Umbilical cord (tissue), 2 donors: ENCODE measurements around the gene MICU2. TPM values are rescaled to one million over a fixed set of nuclear protein-coding genes. Genes with fewer than 3 reads are reported as not detected.

ENCODE experiments used
- DNase-seq: peaks from one replicate; pipeline ENCODE4 v3.0.0-alpha.2; 2015; ENCODE audit warnings: low spot score
- total RNA-seq: library from RNA; depleted of rRNA; stranded (reverse); fragments of >200 nt; gene quantifications from one replicate; pipeline ENCODE4 v1.2.3, GENCODE V29; 2014; ENCODE audit warnings: low replicate concordance; ENCODE audit not compliant: insufficient read depth

Gene MICU2
- total RNA-seq, 1 donor from 2014 or later, result 95.3 TPM

DNA sequence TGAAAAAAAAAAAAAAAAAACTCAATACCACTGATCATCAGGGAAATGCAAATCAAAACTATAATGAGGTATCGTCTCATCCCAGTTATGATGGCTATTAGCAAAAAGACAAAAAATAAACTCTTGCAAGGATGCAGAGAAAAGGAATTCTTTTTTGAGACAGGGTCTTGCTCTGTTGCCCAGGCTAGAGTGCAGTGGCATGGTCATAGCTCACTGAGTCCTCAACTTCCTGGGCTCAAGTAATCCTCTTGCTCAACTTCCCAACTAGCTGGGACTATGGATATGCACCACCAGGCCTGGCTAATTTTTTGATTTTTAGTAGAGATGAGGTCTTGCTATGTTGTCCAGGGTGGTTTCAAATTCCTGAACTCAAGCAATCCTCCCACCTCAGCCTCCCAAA lies 59.5 kb downstream of the MICU2 start:
- no peak for DNase-seq

DNA sequence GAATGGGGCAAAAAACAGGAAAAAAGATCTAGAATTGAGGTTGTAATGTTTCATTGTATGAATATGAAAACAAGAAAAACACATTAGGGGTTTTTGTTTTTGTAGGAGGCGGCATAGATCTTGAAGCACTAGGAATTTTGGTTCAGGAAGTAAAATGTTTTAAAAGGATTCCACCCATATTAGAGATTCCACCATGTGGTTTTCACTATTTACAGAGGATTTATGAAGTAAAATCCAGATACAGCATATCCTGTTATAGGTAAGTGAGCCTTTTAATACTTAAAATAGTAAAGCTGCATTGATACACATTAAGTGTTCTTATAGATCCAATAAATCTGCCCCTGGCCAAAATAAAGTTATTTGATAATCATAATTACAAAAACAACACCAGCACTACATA lies 61.4 kb downstream of the MICU2 start:
- no peak for DNase-seq

DNA sequence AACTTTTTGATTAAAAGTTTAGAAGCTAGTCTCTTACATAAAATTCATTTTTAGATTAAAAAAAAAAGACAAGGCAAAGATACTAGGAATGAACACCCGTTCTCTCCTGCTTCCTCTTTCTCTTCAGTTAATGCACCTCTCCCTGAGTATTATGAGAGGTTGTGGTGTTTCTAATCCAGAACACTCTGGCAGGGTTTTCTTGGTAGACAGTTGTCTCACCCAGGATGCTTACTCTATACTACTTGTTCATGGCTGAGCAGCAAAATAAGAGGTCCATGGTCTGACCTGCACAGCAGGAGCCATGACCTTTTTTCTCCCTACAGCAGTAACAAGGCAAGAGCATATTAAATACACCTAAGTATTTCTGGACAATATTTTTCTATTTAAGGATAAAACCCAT lies 62.0 kb downstream of the MICU2 start:
- DNase-seq, result no peak

DNA sequence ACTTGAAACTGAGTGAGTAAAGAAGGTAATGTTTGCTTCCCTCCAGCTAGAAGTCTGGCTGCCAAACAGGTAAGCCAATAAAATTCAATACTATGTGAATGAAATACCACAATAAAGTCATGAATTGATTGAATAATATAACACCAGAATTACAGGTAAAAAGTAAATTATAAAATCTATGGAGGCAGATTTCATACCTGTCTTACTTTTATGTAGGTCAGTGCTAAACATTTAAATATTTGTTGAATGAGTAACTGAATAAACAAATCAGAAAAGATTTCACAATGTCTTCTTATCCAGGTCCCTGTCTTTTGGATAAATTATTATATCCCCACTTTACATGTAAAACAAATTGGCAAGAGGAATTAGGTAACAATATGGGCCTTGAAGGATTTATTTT lies 62.7 kb downstream of the MICU2 start:
- no peak for DNase-seq

DNA sequence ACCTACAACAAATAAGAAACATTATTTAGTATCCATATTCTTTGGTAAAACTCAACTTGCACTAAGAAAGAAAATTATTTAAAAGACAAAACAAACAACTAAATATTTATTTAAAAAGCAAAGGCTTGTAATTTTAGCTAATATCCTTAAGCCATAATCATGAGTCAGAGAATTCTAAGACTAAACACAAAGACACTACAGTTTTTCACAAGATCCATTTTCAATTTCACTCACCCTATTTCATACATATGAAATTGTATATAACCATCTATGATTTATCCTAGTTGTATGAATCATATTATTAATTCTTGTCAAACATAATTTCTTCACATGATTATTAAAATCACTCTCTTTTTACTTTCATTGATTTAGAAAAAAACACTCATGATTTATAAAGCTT lies 64.3 kb downstream of the MICU2 start:
- DNase-seq, result no peak

DNA sequence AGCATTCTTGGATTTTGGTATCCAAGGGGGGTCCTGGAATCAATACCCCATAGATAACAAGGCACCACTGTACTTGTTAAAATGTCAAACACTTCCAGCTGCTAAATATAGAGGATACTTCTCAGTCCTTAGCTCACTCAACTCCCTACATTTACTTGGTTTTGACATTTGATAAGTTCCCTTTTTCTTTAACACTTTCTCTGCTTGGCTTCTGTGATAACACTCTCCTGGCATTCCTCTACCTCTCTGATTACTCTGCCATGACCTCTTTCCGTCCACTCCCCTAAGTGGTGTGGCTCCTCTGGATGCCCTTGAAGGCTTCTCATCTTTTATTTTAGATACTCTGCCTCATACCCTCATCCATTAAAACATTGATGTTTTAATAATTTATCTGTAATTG lies 65.2 kb downstream of the MICU2 start:
- DNase-seq, result no peak

DNA sequence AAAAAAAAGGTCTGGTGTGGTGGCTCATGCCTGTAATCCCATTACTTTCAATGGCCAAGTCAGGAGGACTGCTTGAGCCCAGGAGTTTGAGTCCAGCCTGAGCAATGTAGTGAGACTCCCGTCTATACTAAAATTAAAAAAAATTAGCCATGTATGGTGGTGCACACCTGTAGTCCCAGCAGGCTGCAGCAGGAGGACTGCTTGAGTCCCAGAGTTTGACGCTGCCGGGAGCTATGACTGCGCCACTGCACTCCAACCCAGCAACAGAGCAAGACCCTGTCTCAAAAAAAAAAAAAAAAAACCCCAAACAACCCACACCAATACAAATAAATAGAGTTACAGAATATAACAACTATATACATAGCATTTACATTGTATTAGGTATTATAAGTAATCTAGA lies 65.7 kb downstream of the MICU2 start:
- DNase-seq, result no peak

DNA sequence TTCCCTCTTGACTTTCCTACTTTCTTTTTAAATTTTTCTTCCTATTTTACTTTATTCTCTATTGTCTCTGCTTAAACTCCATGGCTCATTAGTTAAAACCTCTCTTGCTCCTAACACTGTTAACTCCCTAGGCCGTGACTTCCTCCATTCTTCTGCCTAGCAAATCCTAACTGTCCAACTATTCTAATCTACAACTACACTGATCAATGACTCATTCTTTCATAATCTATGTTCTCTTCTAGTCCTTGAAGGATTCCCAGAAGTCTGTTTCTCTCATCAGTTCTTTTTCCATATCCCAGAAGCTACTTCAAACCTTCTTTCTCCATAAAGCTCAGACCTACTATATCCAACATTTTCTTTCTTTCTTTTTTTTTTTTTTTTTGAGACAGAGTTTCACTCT lies 66.9 kb downstream of the MICU2 start:
- DNase-seq, result no peak

DNA sequence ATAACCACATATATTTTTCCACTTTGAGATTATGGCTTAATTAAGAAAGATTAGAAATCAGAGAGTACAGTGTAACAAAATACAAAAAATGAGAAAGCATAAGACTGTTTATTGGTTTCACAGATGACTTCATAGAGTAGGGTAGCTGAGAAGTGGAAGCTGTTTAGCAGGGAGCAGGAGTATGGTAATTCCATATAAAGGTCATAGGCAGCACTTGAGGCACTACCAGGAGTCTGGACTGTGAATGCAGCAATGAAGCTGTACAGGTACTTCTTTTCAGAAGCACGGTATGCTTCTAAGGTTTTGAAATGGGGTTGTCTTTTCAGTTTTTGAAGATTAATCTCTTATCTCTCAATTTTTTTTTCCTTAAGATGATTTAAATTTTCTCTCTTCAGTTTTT lies 69.2 kb downstream of the MICU2 start:
- no peak for DNase-seq

DNA sequence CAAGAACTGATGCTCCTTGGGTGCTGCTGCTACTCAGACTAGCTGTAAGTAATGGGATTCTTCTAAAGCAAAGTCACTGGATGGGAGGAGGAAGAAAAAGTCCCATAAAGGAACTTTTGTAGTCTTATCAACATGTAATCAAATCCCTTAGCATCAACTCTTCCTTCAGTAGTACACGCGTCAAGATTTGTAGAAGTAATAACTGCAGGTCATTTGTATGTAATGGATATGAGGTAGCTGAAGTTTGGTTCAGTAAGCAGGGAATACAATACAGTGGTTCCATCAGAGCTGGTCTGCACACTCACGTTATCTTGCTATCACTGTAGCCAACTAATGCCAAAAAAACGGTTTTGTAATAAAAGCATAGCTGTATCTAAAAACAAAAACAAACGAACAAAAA lies 72.5 kb downstream of the MICU2 start:
- no peak for DNase-seq

DNA sequence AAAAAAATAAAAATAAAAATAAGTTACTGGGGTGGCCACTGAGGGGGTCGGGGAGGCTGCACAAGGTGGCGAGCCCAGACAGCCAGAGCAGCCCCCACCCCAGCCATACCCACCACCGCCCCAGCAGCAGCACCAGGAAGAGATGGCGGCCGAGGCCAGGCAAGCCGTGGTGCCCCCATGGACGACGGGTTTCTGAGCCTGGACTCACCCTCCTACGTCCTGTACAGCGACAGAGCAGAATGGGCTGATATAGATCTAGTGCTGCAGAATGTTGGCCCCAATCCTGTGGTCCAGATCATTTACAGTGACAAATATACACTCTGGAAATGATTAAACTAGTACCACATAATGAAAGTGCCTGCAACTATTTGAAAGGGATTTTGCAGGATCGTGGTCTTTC lies 73.3 kb downstream of the MICU2 start:
- no peak for DNase-seq

DNA sequence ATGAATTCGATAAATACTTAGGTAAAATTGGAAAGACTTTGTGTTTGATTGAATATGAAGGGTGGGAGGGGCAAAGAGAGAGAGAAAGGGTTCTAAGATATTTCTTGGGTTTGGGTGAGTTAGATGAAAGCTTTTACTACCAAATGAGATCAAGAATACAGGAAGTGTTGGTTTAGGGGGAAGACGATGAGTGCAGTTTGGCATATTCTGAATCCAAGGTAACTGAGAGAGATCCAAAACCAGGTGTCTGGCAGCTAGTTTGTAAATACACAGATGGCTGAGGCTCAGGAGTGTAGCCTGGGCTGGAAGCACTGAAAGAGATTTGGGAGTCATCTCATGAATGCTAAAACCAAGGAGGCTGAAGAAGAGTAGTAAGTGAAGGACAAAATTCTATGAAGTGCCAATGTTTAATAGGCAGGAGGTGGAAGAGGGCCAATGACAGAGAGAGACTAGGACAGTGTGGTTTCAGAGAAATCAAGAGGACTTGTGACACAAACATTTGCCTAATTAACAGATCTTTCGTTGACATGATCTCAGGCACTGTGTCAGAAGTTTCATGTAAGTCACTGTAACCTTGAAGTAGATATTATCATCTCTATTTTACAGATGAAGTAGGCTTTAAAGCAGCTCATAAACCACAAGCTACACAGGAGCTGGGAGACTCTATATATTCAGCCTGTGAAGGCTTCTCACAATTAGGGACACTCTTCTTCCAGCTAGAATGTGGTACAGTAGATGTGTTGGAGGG lies 74.7 kb downstream of the MICU2 start:
- DNase-seq, result no peak

DNA sequence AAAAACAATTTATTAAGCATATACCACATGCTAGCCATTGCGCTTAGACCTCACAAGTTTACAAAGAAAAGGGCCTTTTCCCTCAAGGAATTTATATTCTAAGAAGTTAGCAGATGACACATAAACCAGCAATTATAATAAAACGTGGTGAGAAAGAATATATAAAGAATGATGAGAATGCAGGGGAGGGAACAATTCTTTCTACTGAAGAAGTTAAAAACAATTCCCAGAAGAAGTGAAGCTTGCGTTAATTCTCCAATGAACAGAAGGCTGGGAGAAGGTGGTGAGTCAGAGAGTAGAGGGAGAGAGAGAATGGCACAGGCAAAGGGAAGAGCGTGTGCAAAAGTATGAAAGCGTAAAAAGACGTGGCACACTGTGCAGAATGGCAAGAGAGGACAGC lies 75.4 kb downstream of the MICU2 start:
- DNase-seq, result no peak

DNA sequence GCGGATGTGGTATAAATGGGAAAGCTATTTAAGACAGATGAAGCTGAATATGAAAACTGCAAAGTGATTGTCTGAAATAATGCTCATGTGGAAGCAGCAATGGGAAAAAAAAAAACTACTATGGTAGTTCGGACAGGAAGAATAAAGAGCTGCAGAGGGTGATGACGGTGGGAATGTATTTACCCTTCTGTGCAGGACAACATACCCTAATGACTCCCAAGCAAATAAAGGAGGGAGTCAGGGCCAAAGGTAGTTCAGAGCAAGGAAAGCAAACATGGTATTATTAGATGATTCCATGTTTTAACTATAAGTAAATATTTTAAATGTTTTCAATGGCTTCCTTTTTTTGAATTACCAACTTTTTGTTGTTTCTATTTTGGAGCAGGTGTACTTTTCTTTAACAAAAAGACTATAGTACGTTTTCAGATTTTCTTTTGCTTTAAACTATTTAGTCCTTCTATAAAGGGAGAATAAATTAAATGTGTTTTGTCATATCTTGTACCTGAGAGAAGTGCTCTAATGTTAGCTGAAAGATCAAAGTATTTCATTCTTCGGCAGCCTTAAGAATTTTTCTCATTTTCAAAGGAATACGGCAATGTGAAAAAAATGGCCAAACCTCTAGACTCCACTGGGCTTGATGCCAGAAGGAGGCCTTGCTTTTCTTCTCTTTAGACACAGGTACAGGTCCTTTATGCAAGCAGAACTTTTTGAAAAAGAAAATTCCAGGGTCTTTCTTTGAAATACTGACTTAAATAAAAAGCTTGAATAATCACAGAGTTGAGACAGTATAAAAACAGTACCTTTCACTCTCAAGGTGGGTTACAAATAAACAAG lies 77.0 kb downstream of the MICU2 start:
- DNase-seq, result no peak

DNA sequence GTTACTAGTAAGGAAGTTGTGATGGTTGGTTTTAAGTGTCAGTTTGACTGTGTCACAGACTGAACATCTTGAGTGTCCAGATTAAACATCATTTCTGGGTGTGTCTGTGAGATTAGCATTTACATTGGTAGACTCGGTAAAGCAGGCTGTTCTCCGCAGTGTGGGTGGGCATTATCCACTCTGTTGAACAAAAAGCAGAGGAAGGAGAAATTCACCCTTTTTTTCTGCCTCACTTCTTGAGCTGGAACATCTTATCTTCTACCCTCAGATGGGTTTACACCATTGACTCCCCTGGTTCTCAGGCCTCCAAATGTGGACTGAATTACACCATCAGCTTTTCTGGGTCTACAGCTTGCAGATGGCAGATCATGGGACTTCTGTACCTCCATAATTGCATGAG lies 81.1 kb downstream of the MICU2 start:
- DNase-seq, result no peak

DNA sequence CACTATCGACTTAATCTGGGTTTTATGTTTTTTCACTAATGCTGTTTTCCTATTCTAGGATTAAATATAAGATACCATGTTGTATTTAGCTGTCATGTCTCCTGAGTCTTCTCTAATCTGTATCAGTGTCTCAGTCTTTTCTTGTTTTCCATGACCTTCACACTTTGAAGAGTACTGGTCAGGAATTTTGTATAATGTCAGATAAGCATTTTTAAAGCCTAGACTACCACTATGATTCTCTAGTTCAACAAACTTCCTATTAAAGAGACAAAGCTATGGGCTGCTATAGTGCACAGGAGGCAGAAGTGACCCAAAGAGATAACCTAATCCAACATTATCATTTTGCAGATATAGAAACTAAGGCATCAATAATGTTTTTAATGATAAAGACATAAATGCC lies 81.8 kb downstream of the MICU2 start:
- no peak for DNase-seq

DNA sequence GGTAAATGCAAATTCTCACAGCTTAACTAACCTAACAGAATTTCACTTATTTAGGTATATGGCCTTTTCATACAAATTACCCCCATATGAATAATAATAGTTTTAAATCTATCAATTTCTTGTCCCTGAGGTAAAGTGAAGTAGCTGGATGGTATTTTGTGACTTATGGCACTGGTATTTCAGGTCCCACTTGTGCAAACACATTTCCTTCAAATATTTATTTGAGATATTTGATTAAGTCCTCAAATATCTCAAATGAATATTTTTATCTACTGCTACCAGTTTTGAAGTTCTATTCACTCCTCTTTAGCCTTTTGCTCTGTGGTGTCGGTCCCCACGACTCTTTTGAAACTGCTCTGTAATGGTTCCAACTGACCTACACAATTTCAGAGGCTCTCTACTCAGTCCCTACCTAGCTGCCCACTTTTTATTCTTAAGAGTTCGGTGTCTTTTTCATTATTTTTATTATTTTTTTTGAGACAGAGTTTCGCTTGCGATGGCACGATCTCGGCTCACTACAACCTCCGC lies 85.3 kb downstream of the MICU2 start:
- DNase-seq, result no peak

DNA sequence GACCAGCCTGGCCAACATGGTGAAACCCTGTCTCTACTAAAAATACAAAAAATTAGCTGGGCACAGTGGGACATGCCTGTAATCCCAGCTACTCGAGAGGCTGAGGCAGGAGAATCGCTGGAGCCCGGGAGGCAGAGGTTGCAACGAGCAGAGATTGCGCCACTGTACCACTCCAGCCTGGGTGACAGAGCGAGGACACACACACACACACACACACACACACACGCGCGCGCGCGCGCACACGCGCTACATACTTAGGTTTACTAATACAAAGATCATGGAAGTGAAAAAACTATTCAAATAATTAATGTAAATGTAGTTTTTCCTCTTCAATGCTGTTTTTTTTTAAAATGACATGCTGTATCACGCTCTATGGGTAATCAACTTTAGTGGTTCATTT lies 86.4 kb downstream of the MICU2 start:
- DNase-seq, result no peak

DNA sequence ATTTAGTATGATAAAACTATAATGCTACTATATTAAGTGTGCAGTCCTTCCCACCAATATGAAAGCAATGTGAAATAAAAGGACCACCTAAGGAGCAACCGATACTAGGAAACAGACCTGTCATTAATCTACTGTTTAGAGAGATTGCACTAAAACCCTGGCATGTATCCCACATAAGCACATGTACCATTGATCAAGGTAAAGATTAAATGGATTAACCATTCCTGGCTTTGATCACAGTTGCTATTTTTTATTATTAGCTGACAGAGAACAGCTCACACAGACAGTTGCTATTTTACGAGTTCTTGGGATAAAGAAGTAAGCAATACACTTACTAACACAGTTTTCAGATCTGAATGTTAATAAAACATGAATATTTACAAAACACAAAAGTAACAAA lies 87.2 kb downstream of the MICU2 start:
- peak; percentile 18 for DNase-seq

DNA sequence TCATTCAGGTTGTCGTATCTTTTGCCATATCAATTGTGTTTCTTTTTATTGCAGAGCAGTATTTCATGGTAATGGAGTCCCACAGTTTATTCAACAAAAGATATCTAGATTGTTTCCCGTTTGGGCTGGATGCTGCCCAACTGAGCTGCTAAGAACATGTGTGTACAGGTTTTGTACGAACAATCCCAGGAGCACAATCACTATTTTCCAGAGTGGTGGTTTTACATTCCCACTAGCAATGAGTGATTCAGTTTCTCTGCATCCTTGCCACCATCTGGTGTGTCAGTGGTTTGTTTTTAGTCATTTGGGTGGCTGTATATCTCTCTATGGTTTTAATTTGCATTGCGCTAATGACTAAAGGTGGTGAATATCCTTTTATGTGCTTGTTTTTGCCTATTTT lies 92.1 kb downstream of the MICU2 start:
- no peak for DNase-seq

DNA sequence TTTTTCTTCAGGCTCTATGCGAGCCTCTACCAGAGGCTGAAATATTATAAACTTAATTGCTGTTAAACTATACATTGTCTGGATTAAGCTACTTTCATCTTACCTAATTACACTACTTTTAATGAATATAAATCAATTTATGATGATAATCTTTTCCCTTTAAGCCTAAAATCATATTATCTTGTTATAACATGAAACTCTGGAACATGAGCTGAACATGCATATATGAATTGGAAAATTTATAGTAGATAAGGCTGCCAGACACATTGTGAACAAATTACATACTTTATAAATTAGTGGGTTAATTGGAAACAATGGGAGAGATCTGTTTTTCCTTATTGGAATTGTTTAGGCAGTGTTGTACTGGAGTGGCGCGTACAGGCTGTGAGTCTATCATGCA lies 99.6 kb downstream of the MICU2 start:
- DNase-seq, result no peak

DNA sequence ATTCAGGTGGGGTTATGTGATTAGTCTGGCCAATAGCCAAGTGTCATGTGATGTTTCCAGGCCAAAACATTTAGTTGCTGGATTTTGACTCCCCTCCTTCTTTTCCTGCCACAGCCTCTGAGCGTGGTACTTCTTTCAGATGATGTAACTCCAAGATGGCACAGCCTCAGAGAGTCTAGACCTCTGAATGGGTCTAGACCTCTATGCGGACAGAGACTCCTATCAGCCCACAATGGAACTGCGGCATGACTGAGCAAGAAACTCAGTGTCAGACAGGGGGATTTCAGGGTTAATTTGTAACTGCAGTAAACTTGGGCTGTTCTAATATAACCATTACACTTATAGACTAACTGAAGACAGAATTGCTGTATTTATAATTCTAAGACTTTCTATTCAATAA lies 102.3 kb downstream of the MICU2 start:
- no peak for DNase-seq

DNA sequence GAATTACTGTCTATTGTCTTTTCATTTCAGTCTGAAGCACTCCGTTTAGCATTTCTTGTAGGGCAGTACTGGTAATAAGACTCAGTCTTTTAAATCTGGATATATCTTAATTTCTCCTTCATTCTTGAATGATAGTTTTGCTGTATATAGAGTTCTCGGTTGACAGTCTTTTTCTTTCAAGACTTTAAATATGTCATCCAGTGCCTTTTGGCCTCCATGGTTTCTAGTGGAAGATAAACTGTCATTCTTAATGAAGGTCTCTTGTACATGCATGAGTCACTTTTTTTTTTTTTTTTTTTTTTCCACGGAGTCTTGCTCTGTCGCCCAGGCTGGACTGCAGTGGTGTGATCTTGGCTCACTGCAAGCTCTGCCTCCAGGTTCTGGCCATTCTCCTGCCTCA lies 117.6 kb downstream of the MICU2 start:
- no peak for DNase-seq
